Measurements from ENCODE around the gene TSEN2. TPM values are rescaled to one million over a fixed set of nuclear protein-coding genes. Genes with fewer than 3 reads are reported as not detected.

TSEN2 gene
- total and polyA plus RNA-seq, 2 of the 13 experiments (the other 11 are each of a cell fraction or from before 2014, with no cell fraction given): 11.0 to 17.3 TPM

- TF ChIP-seq ZNF761 (CRISPR knock-in tag; conservative IDR thresholded peaks at IDR 0.05): no peak; the same call in 1 of the 2 replicates
- TF ChIP-seq, protein P1, sequence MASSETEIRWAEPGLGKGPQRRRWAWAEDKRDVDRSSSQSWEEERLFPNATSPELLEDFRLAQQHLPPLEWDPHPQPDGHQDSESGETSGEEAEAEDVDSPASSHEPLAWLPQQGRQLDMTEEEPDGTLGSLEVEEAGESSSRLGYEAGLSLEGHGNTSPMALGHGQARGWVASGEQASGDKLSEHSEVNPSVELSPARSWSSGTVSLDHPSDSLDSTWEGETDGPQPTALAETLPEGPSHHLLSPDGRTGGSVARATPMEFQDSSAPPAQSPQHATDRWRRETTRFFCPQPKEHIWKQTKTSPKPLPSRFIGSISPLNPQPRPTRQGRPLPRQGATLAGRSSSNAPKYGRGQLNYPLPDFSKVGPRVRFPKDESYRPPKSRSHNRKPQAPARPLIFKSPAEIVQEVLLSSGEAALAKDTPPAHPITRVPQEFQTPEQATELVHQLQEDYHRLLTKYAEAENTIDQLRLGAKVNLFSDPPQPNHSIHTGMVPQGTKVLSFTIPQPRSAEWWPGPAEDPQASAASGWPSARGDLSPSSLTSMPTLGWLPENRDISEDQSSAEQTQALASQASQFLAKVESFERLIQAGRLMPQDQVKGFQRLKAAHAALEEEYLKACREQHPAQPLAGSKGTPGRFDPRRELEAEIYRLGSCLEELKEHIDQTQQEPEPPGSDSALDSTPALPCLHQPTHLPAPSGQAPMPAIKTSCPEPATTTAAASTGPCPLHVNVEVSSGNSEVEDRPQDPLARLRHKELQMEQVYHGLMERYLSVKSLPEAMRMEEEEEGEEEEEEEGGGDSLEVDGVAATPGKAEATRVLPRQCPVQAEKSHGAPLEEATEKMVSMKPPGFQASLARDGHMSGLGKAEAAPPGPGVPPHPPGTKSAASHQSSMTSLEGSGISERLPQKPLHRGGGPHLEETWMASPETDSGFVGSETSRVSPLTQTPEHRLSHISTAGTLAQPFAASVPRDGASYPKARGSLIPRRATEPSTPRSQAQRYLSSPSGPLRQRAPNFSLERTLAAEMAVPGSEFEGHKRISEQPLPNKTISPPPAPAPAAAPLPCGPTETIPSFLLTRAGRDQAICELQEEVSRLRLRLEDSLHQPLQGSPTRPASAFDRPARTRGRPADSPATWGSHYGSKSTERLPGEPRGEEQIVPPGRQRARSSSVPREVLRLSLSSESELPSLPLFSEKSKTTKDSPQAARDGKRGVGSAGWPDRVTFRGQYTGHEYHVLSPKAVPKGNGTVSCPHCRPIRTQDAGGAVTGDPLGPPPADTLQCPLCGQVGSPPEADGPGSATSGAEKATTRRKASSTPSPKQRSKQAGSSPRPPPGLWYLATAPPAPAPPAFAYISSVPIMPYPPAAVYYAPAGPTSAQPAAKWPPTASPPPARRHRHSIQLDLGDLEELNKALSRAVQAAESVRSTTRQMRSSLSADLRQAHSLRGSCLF (CRISPR knock-in tag; IDR thresholded peaks at IDR 0.05; ENCODE audit: borderline replicate concordance): no peak
- TF ChIP-seq ZNF724P (CRISPR knock-in tag; IDR thresholded peaks at IDR 0.05; ENCODE audit: borderline replicate concordance): peak; percentile 52; the same call in 1 of the 2 replicates
- TF ChIP-seq, protein P2, sequence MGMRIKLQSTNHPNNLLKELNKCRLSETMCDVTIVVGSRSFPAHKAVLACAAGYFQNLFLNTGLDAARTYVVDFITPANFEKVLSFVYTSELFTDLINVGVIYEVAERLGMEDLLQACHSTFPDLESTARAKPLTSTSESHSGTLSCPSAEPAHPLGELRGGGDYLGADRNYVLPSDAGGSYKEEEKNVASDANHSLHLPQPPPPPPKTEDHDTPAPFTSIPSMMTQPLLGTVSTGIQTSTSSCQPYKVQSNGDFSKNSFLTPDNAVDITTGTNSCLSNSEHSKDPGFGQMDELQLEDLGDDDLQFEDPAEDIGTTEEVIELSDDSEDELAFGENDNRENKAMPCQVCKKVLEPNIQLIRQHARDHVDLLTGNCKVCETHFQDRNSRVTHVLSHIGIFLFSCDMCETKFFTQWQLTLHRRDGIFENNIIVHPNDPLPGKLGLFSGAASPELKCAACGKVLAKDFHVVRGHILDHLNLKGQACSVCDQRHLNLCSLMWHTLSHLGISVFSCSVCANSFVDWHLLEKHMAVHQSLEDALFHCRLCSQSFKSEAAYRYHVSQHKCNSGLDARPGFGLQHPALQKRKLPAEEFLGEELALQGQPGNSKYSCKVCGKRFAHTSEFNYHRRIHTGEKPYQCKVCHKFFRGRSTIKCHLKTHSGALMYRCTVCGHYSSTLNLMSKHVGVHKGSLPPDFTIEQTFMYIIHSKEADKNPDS (CRISPR knock-in tag; IDR thresholded peaks at IDR 0.05): peak; percentile 79; the same call in 1 of the 2 replicates
- 0 out of 2 replicates have a peak, but pooled peaks have one; percentile 57 for TF ChIP-seq HES4 (CRISPR knock-in tag; IDR thresholded peaks at IDR 0.05; ENCODE audit: borderline replicate concordance)
- TF ChIP-seq BRCA1 (CRISPR knock-in tag; IDR thresholded peaks at IDR 0.05): no peak
- no peak for TF ChIP-seq HNRNPK (IDR thresholded peaks at IDR 0.05; ENCODE audit: low read depth, low read length, poor library complexity, severe bottlenecking)
- TF ChIP-seq ZC3H4 (CRISPR knock-in tag; IDR thresholded peaks at IDR 0.05; ENCODE audit: borderline replicate concordance): no peak
- TF ChIP-seq PHF20 (CRISPR knock-in tag; IDR thresholded peaks at IDR 0.05): peak; percentile 72
- TF ChIP-seq HNRNPUL1 (IDR thresholded peaks at IDR 0.05; ENCODE audit: low read depth, low read length): no peak
- TF ChIP-seq AKAP8 (CRISPR knock-in tag; IDR thresholded peaks at IDR 0.05): peak; percentile 53; the same call in 1 of the 2 replicates
- TF ChIP-seq NR2F2 (IDR thresholded peaks at IDR 0.05; ENCODE audit: borderline replicate concordance, low read depth): no peak
- no peak for TF ChIP-seq HIC2 (CRISPR knock-in tag; IDR thresholded peaks at IDR 0.05; ENCODE audit: low read depth)
- no peak for TF ChIP-seq SP140L (CRISPR knock-in tag; IDR thresholded peaks at IDR 0.05; ENCODE audit: borderline replicate concordance)
- TF ChIP-seq, protein P3, sequence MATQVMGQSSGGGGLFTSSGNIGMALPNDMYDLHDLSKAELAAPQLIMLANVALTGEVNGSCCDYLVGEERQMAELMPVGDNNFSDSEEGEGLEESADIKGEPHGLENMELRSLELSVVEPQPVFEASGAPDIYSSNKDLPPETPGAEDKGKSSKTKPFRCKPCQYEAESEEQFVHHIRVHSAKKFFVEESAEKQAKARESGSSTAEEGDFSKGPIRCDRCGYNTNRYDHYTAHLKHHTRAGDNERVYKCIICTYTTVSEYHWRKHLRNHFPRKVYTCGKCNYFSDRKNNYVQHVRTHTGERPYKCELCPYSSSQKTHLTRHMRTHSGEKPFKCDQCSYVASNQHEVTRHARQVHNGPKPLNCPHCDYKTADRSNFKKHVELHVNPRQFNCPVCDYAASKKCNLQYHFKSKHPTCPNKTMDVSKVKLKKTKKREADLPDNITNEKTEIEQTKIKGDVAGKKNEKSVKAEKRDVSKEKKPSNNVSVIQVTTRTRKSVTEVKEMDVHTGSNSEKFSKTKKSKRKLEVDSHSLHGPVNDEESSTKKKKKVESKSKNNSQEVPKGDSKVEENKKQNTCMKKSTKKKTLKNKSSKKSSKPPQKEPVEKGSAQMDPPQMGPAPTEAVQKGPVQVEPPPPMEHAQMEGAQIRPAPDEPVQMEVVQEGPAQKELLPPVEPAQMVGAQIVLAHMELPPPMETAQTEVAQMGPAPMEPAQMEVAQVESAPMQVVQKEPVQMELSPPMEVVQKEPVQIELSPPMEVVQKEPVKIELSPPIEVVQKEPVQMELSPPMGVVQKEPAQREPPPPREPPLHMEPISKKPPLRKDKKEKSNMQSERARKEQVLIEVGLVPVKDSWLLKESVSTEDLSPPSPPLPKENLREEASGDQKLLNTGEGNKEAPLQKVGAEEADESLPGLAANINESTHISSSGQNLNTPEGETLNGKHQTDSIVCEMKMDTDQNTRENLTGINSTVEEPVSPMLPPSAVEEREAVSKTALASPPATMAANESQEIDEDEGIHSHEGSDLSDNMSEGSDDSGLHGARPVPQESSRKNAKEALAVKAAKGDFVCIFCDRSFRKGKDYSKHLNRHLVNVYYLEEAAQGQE (IDR thresholded peaks at IDR 0.05; ENCODE audit: borderline replicate concordance in 1 of 2, low read depth in 1 of 2, low read length in 2 of 2): no peak
Measured at GRCh38 chr3:12484198-12484982, at the start of gene TSEN2 (continued).
